Ishikawa (cell line): ENCODE results near the gene DMBT1.

Experiments used
- RAD21 ChIP-seq: IDR thresholded peaks from 2 replicates; pipeline ENCODE4 v1.6.1; 2012; ENCODE audit warnings: low read depth
- REST ChIP-seq: IDR thresholded peaks from 2 replicates; pipeline ENCODE4 v1.6.1; 2012; ENCODE audit warnings: low read depth, mild to moderate bottlenecking
- TAF1 ChIP-seq: IDR thresholded peaks from 2 replicates; pipeline ENCODE4 v1.6.1; 2012; ENCODE audit warnings: low read depth, mild to moderate bottlenecking
- TEAD4 ChIP-seq: IDR thresholded peaks from 2 replicates; pipeline ENCODE4 v1.6.1; 2012
- YY1 ChIP-seq: IDR thresholded peaks from 2 replicates; pipeline ENCODE4 v1.6.1; 2012; ENCODE audit warnings: low read depth

- no peak for TF ChIP-seq RAD21
- TF ChIP-seq YY1: no peak
- TF ChIP-seq TEAD4: no peak
- TF ChIP-seq REST: no peak
- TF ChIP-seq TAF1: no peak
Measured at GRCh38 chr10:122513053-122513452, 47.5 kb upstream of the DMBT1 start.
